Activated CD4-positive, alpha-beta T cell treated with anti-CD3 and anti-CD28 coated beads for 1 hour (primary cell): ENCODE results near the gene DONSON.

ENCODE experiments used
- DNase-seq: peaks from one replicate; pipeline ENCODE4 v3.0.0-alpha.2; 2020

Gene DONSON

GRCh38 chr21:33540711-33541104 is 47.8 kb downstream of the DONSON start:
- no peak for DNase-seq

GRCh38 chr21:33539616-33540015 is 48.9 kb downstream of the DONSON start:
- DNase-seq = no peak

DNA sequence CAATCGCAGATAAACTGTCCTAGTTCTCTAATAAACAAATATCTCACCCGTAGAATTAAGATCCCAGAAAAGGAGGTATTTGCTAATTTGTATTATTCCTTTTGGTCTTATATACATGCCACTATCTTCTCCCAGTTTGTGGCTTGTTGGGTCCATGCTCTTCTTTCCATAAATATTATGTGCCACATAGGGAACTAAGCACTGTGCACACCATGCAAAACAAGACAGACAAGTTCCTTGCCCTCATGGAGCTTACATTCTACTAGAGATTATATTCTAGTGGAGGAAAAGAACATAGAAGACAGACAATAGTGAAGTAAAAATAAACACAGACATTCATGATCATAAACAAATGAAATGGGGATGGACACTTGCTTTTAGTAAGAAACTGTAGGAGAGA is 51.3 kb downstream of the DONSON start:
- no peak for DNase-seq

- DNase-seq = no peak
Observed at GRCh38 chr21:33531007-33531406, 57.5 kb downstream of the DONSON start.
